IMR-90 (cell line): ENCODE measurements around the gene CCL4L2. TPM values are rescaled to one million over a fixed set of nuclear protein-coding genes. Genes with fewer than 3 reads are reported as not detected.

Experiments
- ATAC-seq: fragments of 200-7000 bp; cut with Tn5 transposase; 2 replicates; pipeline ENCODE4 v1.9.1; 2020; ENCODE audit warnings: low read depth, mild to moderate bottlenecking, moderate library complexity
- BruUV-seq: library from RNA; stranded (reverse); fragments of 400-500 nt; replicated peaks from 2 replicates; lab custom pipeline; 2021; lab: Mats Ljungman, UMichigan
- CTCF ChIA-PET: fragments of 300-600 bp; formaldehyde crosslinking; extraction: SDS; loops from one replicate; lab custom pipeline; 2021; ENCODE audit warnings: antibody characterized with exemption; lab: Yijun Ruan, JAX
- POLR2A ChIA-PET: fragments of 300-600 bp; sonication (Branson Sonifier 250); formaldehyde crosslinking; loops from one replicate; lab custom pipeline; 2022; ENCODE audit warnings: antibody characterized with exemption; ENCODE audit not compliant: unreplicated experiment; lab: Charles Lee
- DNase-seq: peaks from one replicate; pipeline ENCODE4 v3.0.0; 2013
- H2AFZ ChIP-seq: replicated peaks from 2 replicates; pipeline ENCODE3; 2013; ENCODE audit warnings: low read length, mild to moderate bottlenecking; ENCODE audit not compliant: poor library complexity
- H2AK5ac ChIP-seq: 2 replicates; pipeline ENCODE4 v1.6.1; 2013; ENCODE audit warnings: low read depth, low read length, inconsistent platforms
- H2AK9ac ChIP-seq: replicated peaks from 2 replicates; pipeline ENCODE3; 2013; ENCODE audit warnings: mild to moderate bottlenecking, low read depth, low read length, moderate library complexity; ENCODE audit not compliant: poor library complexity
- H2BK120ac ChIP-seq: 2 replicates; pipeline ENCODE4 v1.6.1; 2013; ENCODE audit warnings: low read depth, low read length, inconsistent platforms
- H2BK15ac ChIP-seq: 3 replicates; pipeline ENCODE4 v1.6.1; 2013; ENCODE audit warnings: low read depth, low read length, inconsistent platforms
- H2BK20ac ChIP-seq: 2 replicates; pipeline ENCODE4 v1.6.1; 2013; ENCODE audit warnings: low read depth, mild to moderate bottlenecking, inconsistent platforms, low read length, moderate library complexity
- H2BK5ac ChIP-seq: 2 replicates; pipeline ENCODE4 v1.6.1; 2013; ENCODE audit warnings: mild to moderate bottlenecking, low read depth, low read length, inconsistent platforms; ENCODE audit not compliant: poor library complexity, severe bottlenecking
- H3K14ac ChIP-seq: replicated peaks from 2 replicates; pipeline ENCODE4 v1.6.1; 2013; ENCODE audit warnings: low read depth, low read length, inconsistent platforms
- H3K18ac ChIP-seq: 2 replicates; pipeline ENCODE4 v1.6.1; 2013; ENCODE audit warnings: low read depth, low read length, control low read depth
- H3K23ac ChIP-seq: 2 replicates; pipeline ENCODE4 v1.6.1; 2013; ENCODE audit warnings: low read depth, low read length, inconsistent platforms
- H3K27ac ChIP-seq: 2 replicates; pipeline ENCODE4 v1.5.1; 2013; ENCODE audit warnings: mild to moderate bottlenecking, control low read depth, low read length; ENCODE audit not compliant: insufficient read depth
- H3K27me3 ChIP-seq: 2 replicates; pipeline ENCODE4 v1.6.1; 2013; ENCODE audit warnings: low read length; ENCODE audit not compliant: control insufficient read depth, insufficient read depth
- H3K36me3 ChIP-seq: 2 replicates; pipeline ENCODE4 v1.6.1; 2013; ENCODE audit warnings: low read length, mixed read lengths; ENCODE audit not compliant: control insufficient read depth, insufficient read depth
- H3K4ac ChIP-seq: 2 replicates; pipeline ENCODE4 v1.6.1; 2013; ENCODE audit warnings: low read depth, low read length, inconsistent platforms
- H3K4me1 ChIP-seq: 2 replicates; pipeline ENCODE4 v1.6.1; 2013; ENCODE audit warnings: low read length, mixed read lengths; ENCODE audit not compliant: control insufficient read depth, insufficient read depth
- H3K4me2 ChIP-seq: 2 replicates; pipeline ENCODE4 v1.6.1; 2013; ENCODE audit warnings: low read depth, mild to moderate bottlenecking, control low read depth, low read length, moderate library complexity
- H3K4me3 ChIP-seq: 2 replicates; pipeline ENCODE4 v1.5.1; 2013; ENCODE audit warnings: low read depth, mild to moderate bottlenecking, control low read depth, low read length, moderate library complexity; ENCODE audit not compliant: insufficient read depth
- H3K56ac ChIP-seq: 2 replicates; pipeline ENCODE4 v1.6.1; 2013; ENCODE audit warnings: low read length, inconsistent platforms; ENCODE audit not compliant: insufficient read depth; ENCODE audit errors: extremely low read depth
- H3K79me1 ChIP-seq, 2 experiments: 2 replicates each; pipeline ENCODE4 v1.6.1; 2013; ENCODE audit warnings: low read length in 2 of 2, inconsistent platforms in 1 of 2, low read depth in 1 of 2
- H3K9ac ChIP-seq: 2 replicates; pipeline ENCODE4 v1.6.1; 2013; ENCODE audit warnings: low read depth, low read length, control low read depth
- H3K9me1 ChIP-seq: 2 replicates; pipeline ENCODE4 v1.6.1; 2013; ENCODE audit warnings: low read length, inconsistent platforms; ENCODE audit not compliant: insufficient read depth
- H3K9me3 ChIP-seq: 2 replicates; pipeline ENCODE4 v1.6.1; 2013; ENCODE audit warnings: low read length; ENCODE audit not compliant: control insufficient read depth, insufficient read depth
- H4K20me1 ChIP-seq: 2 replicates; pipeline ENCODE4 v1.6.1; 2013; ENCODE audit warnings: low read length, inconsistent platforms; ENCODE audit not compliant: insufficient read depth
- H4K5ac ChIP-seq: 2 replicates; pipeline ENCODE4 v1.6.1; 2013; ENCODE audit warnings: mild to moderate bottlenecking, low read depth, low read length, control low read depth
- H4K8ac ChIP-seq, 2 experiments: 2 replicates each; pipeline ENCODE4 v1.6.1; 2013; ENCODE audit warnings: low read depth in 2 of 2, low read length in 2 of 2, control low read depth in 1 of 2, inconsistent platforms in 1 of 2
- H4K91ac ChIP-seq: 2 replicates; pipeline ENCODE4 v1.6.1; 2013; ENCODE audit warnings: low read depth, low read length, inconsistent platforms; ENCODE audit not compliant: insufficient read depth
- FOS ChIP-seq: fragments of 150-350 bp; IDR thresholded peaks from 2 replicates; pipeline ENCODE4 v1.6.1; 2016; ENCODE audit warnings: low read depth, low read length
- MXI1 ChIP-seq: IDR thresholded peaks from 2 replicates; pipeline ENCODE4 v1.6.1; 2012; ENCODE audit warnings: low read depth, mild to moderate bottlenecking, low read length, moderate library complexity, borderline replicate concordance
- NFE2L2 ChIP-seq: fragments of 150-350 bp; IDR thresholded peaks from 2 replicates; pipeline ENCODE4 v1.6.1; 2016; ENCODE audit warnings: low read depth, mild to moderate bottlenecking, low read length
- RAD21 ChIP-seq: IDR thresholded peaks from 2 replicates; pipeline ENCODE4 v1.6.1; 2012; ENCODE audit warnings: low read length, improper control_type of control experiment
- USF2 ChIP-seq: fragments of 150-350 bp; IDR thresholded peaks from 2 replicates; pipeline ENCODE4 v1.6.1; 2017; ENCODE audit warnings: mild to moderate bottlenecking, antibody characterized with exemption, low read length, low read depth
- WGBS, 2 experiments: methylation state at CpG; one replicate each; pipeline versions ENCODE4 v1.1.5 to v1.1.7; 2013; ENCODE audit warnings: missing lambda C conversion rate in 2 of 2; ENCODE audit not compliant: insufficient read length in 1 of 2; ENCODE audit errors: extremely low coverage in 2 of 2; 5-methylcytosine and 5-hydroxymethylcytosine counted together
- dilution Hi-C: fragments of 300-500 bp; cut with HindIII; formaldehyde crosslinking; loops from one replicate; pipeline ENCODE4 v1.14.3; 2018; ENCODE audit warnings: low sequenced_read_pairs; ENCODE audit not compliant: unreplicated experiment
- in situ Hi-C: fragments of 300-500 bp; cut with MboI; formaldehyde crosslinking; loops from 3 replicates; pipeline ENCODE4 v1.14.3; 2019; ENCODE audit warnings: low sequenced_read_pairs, inconsistent platforms, mixed read lengths
- intact Hi-C: fragments of 100-400 bp; cut with micrococcal nuclease; formaldehyde crosslinking; loops from 2 replicates; pipeline ENCODE4 v1.10.0; 2022
- polyA plus RNA-seq, 3 experiments: library from polyadenylated mRNA; depleted of rRNA; stranded (reverse); fragments of >200 nt; gene quantifications; 2 replicates each; pipeline ENCODE4 v1.2.3, GENCODE V29; 2012; ENCODE audit warnings: low replicate concordance in 1 of 3
- total RNA-seq: library from RNA; depleted of rRNA; stranded (reverse); fragments of >200 nt; gene quantifications from 2 replicates; pipeline ENCODE4 v1.2.3, GENCODE V29; 2012

Gene CCL4L2
- total and polyA plus RNA-seq, 2 of the 4 experiments (the other 2 are of a cell fraction): not detected

DNA sequence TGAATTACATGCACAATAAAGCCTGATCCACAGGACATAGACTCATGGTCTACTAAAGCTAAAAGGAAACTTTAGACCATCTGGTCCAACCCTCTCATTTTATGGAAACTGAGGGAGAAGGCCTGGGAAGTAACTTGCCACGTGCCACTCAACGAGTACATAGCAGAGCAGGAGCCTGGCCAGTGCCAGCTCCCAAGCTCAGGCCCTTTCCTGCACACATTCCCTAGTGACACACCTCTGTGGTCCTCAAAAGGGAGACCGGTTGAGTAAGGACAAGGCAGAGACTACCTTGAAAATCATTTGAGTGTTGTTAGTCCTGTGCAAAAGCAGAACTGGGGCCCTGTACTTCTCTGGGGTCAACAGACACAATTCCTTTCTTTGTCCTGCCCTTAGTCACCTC is 2.8 kb downstream of the CCL4L2 start:
- Histone ChIP-seq H3K9ac (no peak overlapping the region), H4K5ac (no peak overlapping the region), H3K56ac (no peak overlapping the region), H2BK20ac (no peak overlapping the region), H2AK5ac (no peak overlapping the region), H3K9me1 (no peaks in the 10 kb centered on the region), H3K23ac (no peak overlapping the region), H3K4me3 (no peak overlapping the region), H2BK120ac (no peak overlapping the region), H4K8ac (no peak overlapping the region), H3K14ac (no peak overlapping the region), H2AFZ (peak overlapping the region; percentile 54), H3K27ac (no peak overlapping the region), H4K20me1 (no peaks in the 10 kb centered on the region), H3K18ac (no peak overlapping the region), H3K4me2 (no peak overlapping the region), H3K36me3 (no peaks in the 10 kb centered on the region), H3K79me1 (no peaks in the 10 kb centered on the region), H3K4me1 (no peaks in the 10 kb centered on the region), H3K4ac (no peak overlapping the region), H3K27me3 (no peaks in the 10 kb centered on the region; the same call in none of the 2 replicates), H2BK5ac (no peak overlapping the region), H3K9me3 (no peaks in the 10 kb centered on the region), H2AK9ac (peak overlapping the region; percentile 15), H4K91ac (no peak overlapping the region), H2BK15ac (no peak overlapping the region)
- no TSS peak for BruUV-seq
- POLR2A ChIA-PET: no interaction called here
- ATAC-seq (no peak), DNase-seq (no peak)
- dilution Hi-C loops (no loop called here), intact Hi-C loops (no loop called here), in situ Hi-C loops (loop anchor here (25.0 kb wide), 1 partner anchor 249 kb away; no protein-coding TSS in a partner anchor)
- CTCF ChIA-PET: interaction anchor here (1.6 kb wide), 1 partner anchor 65 kb away, joined by 3 read pairs; no protein-coding TSS in a partner anchor
- no CpG with 5 or more reads among the region's 3 CpGs for WGBS, 2 experiments
- TF ChIP-seq RAD21 (no peak), FOS (no peak), NFE2L2 (no peak), USF2 (no peak), MXI1 (no peak)
